ENCODE data around the gene XYLT2. TPM values are rescaled to one million over a fixed set of nuclear protein-coding genes. Genes with fewer than 3 reads are reported as not detected.

The XYLT2 gene
- polyA plus RNA-seq, 2 of the 4 experiments (the other 2 are of a cell fraction) = 9.7 to 15.8 TPM

DNA sequence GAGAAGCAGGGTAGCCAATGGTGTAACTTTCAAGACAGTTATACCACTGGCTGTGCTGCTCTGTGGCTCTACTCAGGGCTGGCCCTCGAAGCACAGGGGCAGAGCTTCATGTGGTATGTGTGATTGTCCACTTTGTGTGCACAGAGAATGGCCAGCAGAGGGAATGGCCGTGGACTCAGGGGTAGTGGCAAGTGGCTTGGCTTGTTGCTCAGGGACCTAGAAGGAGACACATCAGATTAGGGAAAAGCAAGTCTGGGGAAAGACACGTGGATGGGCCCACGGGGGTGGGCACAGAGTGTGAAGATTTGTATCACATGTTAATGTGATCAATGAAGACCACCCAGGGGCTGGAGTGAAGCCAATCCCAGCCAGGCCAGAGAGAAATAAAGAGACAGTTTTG is 20.0 kb upstream of the XYLT2 start:
- Histone ChIP-seq H3K9me3 (no peaks in the 10 kb centered on the region), H3K27ac (no peak overlapping the region), H3K4me3 (no peak overlapping the region), H3K4me2 (no peak overlapping the region), H3K4me1 (no peaks in the 10 kb centered on the region)
- 20% methylated on average over 4 of the region's 4 CpGs for WGBS (ENCODE audit: missing lambda C conversion rate)
- TF ChIP-seq NFE2L2 (conservative IDR thresholded peaks at IDR 0.05; ENCODE audit: low read length) = no peak
- no peak for TF ChIP-seq HOXB13 (CRISPR knock-in tag; IDR thresholded peaks at IDR 0.05; ENCODE audit: low read depth)
- no peak for TF ChIP-seq HDAC2 (IDR thresholded peaks at IDR 0.05)
- no peak for TF ChIP-seq JUNB (IDR thresholded peaks at IDR 0.05)
- no peak for TF ChIP-seq BHLHE40 (IDR thresholded peaks at IDR 0.05; ENCODE audit: low read depth, low read length)
- TF ChIP-seq, protein P1, sequence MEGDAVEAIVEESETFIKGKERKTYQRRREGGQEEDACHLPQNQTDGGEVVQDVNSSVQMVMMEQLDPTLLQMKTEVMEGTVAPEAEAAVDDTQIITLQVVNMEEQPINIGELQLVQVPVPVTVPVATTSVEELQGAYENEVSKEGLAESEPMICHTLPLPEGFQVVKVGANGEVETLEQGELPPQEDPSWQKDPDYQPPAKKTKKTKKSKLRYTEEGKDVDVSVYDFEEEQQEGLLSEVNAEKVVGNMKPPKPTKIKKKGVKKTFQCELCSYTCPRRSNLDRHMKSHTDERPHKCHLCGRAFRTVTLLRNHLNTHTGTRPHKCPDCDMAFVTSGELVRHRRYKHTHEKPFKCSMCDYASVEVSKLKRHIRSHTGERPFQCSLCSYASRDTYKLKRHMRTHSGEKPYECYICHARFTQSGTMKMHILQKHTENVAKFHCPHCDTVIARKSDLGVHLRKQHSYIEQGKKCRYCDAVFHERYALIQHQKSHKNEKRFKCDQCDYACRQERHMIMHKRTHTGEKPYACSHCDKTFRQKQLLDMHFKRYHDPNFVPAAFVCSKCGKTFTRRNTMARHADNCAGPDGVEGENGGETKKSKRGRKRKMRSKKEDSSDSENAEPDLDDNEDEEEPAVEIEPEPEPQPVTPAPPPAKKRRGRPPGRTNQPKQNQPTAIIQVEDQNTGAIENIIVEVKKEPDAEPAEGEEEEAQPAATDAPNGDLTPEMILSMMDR (IDR thresholded peaks at IDR 0.05) = no peak
- no peak for TF ChIP-seq MAFK (IDR thresholded peaks at IDR 0.05; ENCODE audit: partially characterized antibody)
- TF ChIP-seq, protein P2, sequence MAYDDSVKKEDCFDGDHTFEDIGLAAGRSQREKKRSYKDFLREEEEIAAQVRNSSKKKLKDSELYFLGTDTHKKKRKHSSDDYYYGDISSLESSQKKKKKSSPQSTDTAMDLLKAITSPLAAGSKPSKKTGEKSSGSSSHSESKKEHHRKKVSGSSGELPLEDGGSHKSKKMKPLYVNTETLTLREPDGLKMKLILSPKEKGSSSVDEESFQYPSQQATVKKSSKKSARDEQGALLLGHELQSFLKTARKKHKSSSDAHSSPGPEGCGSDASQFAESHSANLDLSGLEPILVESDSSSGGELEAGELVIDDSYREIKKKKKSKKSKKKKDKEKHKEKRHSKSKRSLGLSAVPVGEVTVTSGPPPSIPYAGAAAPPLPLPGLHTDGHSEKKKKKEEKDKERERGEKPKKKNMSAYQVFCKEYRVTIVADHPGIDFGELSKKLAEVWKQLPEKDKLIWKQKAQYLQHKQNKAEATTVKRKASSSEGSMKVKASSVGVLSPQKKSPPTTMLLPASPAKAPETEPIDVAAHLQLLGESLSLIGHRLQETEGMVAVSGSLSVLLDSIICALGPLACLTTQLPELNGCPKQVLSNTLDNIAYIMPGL (CRISPR knock-in tag; IDR thresholded peaks at IDR 0.05; ENCODE audit: borderline replicate concordance) = no peak
- TF ChIP-seq ZFP36 (IDR thresholded peaks at IDR 0.05; ENCODE audit: borderline replicate concordance, partially characterized antibody) = no peak
- TF ChIP-seq CEBPB (IDR thresholded peaks at IDR 0.05) = no peak
- TF ChIP-seq RARB (CRISPR knock-in tag; IDR thresholded peaks at IDR 0.05) = no peak
- TF ChIP-seq, protein P3, sequence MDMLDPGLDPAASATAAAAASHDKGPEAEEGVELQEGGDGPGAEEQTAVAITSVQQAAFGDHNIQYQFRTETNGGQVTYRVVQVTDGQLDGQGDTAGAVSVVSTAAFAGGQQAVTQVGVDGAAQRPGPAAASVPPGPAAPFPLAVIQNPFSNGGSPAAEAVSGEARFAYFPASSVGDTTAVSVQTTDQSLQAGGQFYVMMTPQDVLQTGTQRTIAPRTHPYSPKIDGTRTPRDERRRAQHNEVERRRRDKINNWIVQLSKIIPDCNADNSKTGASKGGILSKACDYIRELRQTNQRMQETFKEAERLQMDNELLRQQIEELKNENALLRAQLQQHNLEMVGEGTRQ (IDR thresholded peaks at IDR 0.05) = no peak
- no peak for TF ChIP-seq RCOR1 (IDR thresholded peaks at IDR 0.05; ENCODE audit: low read depth, low read length)
- no peak for TF ChIP-seq SMC3 (IDR thresholded peaks at IDR 0.05)
- TF ChIP-seq EHF (CRISPR knock-in tag; IDR thresholded peaks at IDR 0.05) = no peak
- TF ChIP-seq ZC3H11A (IDR thresholded peaks at IDR 0.05) = no peak
- TF ChIP-seq, protein P4, sequence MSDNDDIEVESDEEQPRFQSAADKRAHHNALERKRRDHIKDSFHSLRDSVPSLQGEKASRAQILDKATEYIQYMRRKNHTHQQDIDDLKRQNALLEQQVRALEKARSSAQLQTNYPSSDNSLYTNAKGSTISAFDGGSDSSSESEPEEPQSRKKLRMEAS (IDR thresholded peaks at IDR 0.05) = no peak
- TF ChIP-seq CBX2 (IDR thresholded peaks at IDR 0.05; ENCODE audit: borderline replicate concordance, low read depth) = no peak
- DNase-seq (ENCODE audit: low read depth in 1 of 2, low spot score in 1 of 2) (no peak), FAIRE-seq (no peak), ATAC-seq (no peak; a peak in 1 of 6 replicates)
- CTCF ChIA-PET = interaction anchor here (0.6 to 1.3 kb wide), 2 partner anchors 29 to 116 kb away, joined by 3 to 4 read pairs; no protein-coding TSS in a partner anchor
- POLR2A ChIA-PET = no interaction called here

DNA sequence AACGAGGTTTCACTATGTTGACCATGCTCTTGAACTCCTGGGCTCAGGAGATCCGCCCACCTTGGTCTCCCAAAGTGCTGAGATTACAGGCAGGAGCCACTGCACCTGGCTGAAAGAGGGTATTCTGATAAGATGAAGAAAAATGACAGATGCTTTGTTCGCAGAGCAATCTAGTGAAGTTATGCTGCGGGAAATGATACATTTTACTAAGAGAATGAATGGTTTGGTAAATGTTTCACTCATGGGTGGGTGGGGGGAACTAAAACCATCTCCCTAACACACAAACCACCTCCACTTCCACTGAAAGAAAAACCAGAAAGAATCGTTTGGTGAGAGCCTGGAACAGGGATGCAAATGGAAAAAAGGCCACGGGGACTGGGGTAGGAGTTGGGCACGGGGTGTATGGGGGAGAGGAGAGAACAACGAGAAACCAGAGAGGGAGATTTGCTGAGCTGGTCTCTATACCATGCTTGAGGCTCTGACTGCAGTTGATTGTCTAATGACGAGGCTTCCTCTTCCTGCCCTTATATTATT is 19.0 kb upstream of the XYLT2 start:
- H3K4me2 ChIP-seq = no peak overlapping the region
- WGBS (ENCODE audit: missing lambda C conversion rate) = 63% methylated on average over 9 of the region's 9 CpGs
- FAIRE-seq (no peak), ATAC-seq (no peak), DNase-seq (ENCODE audit: low read depth in 1 of 2, low spot score in 1 of 2) (no peak)
- CTCF ChIA-PET = no interaction called here
- POLR2A ChIA-PET = no interaction called here
- no peak overlapping the region for H3K27ac ChIP-seq
- no peak overlapping the region for H3K4me3 ChIP-seq
- TF ChIP-seq, protein P5, sequence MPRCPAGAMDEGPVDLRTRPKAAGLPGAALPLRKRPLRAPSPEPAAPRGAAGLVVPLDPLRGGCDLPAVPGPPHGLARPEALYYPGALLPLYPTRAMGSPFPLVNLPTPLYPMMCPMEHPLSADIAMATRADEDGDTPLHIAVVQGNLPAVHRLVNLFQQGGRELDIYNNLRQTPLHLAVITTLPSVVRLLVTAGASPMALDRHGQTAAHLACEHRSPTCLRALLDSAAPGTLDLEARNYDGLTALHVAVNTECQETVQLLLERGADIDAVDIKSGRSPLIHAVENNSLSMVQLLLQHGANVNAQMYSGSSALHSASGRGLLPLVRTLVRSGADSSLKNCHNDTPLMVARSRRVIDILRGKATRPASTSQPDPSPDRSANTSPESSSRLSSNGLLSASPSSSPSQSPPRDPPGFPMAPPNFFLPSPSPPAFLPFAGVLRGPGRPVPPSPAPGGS (IDR thresholded peaks at IDR 0.05) = no peak
- no peak for TF ChIP-seq JUN (IDR thresholded peaks at IDR 0.05)
- TF ChIP-seq FOSB (CRISPR knock-in tag; IDR thresholded peaks at IDR 0.05) = no peak
- no peak for TF ChIP-seq RARB (CRISPR knock-in tag; IDR thresholded peaks at IDR 0.05)
- no peak for TF ChIP-seq RCOR1 (IDR thresholded peaks at IDR 0.05; ENCODE audit: low read depth, low read length)
- no peak for TF ChIP-seq RNF2 (IDR thresholded peaks at IDR 0.05; ENCODE audit: borderline replicate concordance, low read depth)
- TF ChIP-seq SMC3 (IDR thresholded peaks at IDR 0.05) = no peak
- TF ChIP-seq, protein P6, sequence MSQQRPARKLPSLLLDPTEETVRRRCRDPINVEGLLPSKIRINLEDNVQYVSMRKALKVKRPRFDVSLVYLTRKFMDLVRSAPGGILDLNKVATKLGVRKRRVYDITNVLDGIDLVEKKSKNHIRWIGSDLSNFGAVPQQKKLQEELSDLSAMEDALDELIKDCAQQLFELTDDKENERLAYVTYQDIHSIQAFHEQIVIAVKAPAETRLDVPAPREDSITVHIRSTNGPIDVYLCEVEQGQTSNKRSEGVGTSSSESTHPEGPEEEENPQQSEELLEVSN (IDR thresholded peaks at IDR 0.05; ENCODE audit: borderline replicate concordance, low read depth) = no peak
- TF ChIP-seq EHMT2 (IDR thresholded peaks at IDR 0.05; ENCODE audit: low read depth) = no peak
- no peak for TF ChIP-seq CBX2 (IDR thresholded peaks at IDR 0.05; ENCODE audit: borderline replicate concordance, low read depth)
- TF ChIP-seq, protein P4 (IDR thresholded peaks at IDR 0.05) = no peak
- TF ChIP-seq, protein P3 (IDR thresholded peaks at IDR 0.05) = no peak
- TF ChIP-seq ZFP36 (IDR thresholded peaks at IDR 0.05; ENCODE audit: borderline replicate concordance, partially characterized antibody) = no peak
- TF ChIP-seq ZNF302 (CRISPR knock-in tag; IDR thresholded peaks at IDR 0.05) = no peak
- TF ChIP-seq NFE2L2 (conservative IDR thresholded peaks at IDR 0.05; ENCODE audit: low read length) = no peak
- no peaks in the 10 kb centered on the region for H3K4me1 ChIP-seq
- H3K9me3 ChIP-seq = no peaks in the 10 kb centered on the region
